MM.1S (cell line): Measurements from ENCODE around the gene COA8.
A peak's percentile ranks its signal among the peaks of the same experiment; 100 is the strongest.

Experiments
- DNase-seq: peaks from one replicate; pipeline ENCODE4 v3.0.0-alpha.2; 2015
- H2AFZ ChIP-seq: fragments of 300-600 bp; sonication (generic); 2 replicates; pipeline ENCODE4 v1.6.0; 2016; ENCODE audit warnings: antibody characterized with exemption, low read length
- H3F3A ChIP-seq: fragments of 300-600 bp; sonication (generic); 2 replicates; pipeline ENCODE4 v1.6.1; 2016; ENCODE audit warnings: mild to moderate bottlenecking, antibody characterized with exemption, low read length, moderate library complexity, mixed read lengths; ENCODE audit not compliant: insufficient read depth
- H3K27ac ChIP-seq: fragments of 300-600 bp; sonication (generic); 2 replicates; pipeline ENCODE4 v1.5.1; 2016; ENCODE audit warnings: mild to moderate bottlenecking, low read length
- H3K27me3 ChIP-seq: fragments of 300-600 bp; sonication (generic); replicated peaks from 2 replicates; pipeline ENCODE4 v1.6.0; 2016; ENCODE audit warnings: low read length; ENCODE audit not compliant: insufficient read depth
- H3K36me3 ChIP-seq: fragments of 300-600 bp; sonication (generic); replicated peaks from 2 replicates; pipeline ENCODE4 v1.6.1; 2016; ENCODE audit warnings: mild to moderate bottlenecking, low read length, mixed read lengths; ENCODE audit not compliant: insufficient read depth
- H3K4me1 ChIP-seq: fragments of 300-600 bp; sonication (generic); 2 replicates; pipeline ENCODE4 v1.6.1; 2016; ENCODE audit warnings: low read length, mixed read lengths
- H3K4me2 ChIP-seq: fragments of 300-600 bp; sonication (generic); 2 replicates; pipeline ENCODE4 v1.6.0; 2016; ENCODE audit warnings: low read depth, low read length
- H3K4me3 ChIP-seq: fragments of 300-600 bp; sonication (generic); 2 replicates; pipeline ENCODE4 v1.5.1; 2016; ENCODE audit warnings: low read length, mixed read lengths
- H3K79me2 ChIP-seq: fragments of 300-600 bp; sonication (generic); 2 replicates; pipeline ENCODE4 v1.6.1; 2016; ENCODE audit warnings: mixed run types, low read length, mixed read lengths
- H3K9ac ChIP-seq: fragments of 300-600 bp; sonication (generic); 2 replicates; pipeline ENCODE4 v1.6.1; 2016; ENCODE audit warnings: low read length, mixed read lengths
- H3K9me2 ChIP-seq: fragments of 300-600 bp; sonication (generic); replicated peaks from 2 replicates; pipeline ENCODE4 v1.6.1; 2016; ENCODE audit warnings: mild to moderate bottlenecking, low read length, mixed read lengths; ENCODE audit not compliant: insufficient read depth
- H3K9me3 ChIP-seq: fragments of 300-600 bp; sonication (generic); replicated peaks from 2 replicates; pipeline ENCODE4 v1.6.1; 2016; ENCODE audit warnings: mild to moderate bottlenecking, low read length, mixed read lengths; ENCODE audit not compliant: insufficient read depth
- H4K20me1 ChIP-seq: fragments of 300-600 bp; sonication (generic); 2 replicates; pipeline ENCODE4 v1.6.1; 2016; ENCODE audit warnings: mild to moderate bottlenecking, low read length, moderate library complexity, mixed read lengths; ENCODE audit not compliant: insufficient read depth
- CTCF ChIP-seq: fragments of 300-600 bp; sonication (generic); IDR thresholded peaks from 2 replicates; pipeline ENCODE4 v1.5.1; 2016; ENCODE audit warnings: antibody characterized with exemption, low read length, mixed read lengths
- EZH2 ChIP-seq: fragments of 300-600 bp; sonication (generic); optimal IDR thresholded peaks from 2 replicates; pipeline ENCODE3; 2017; ENCODE audit warnings: low read depth, mild to moderate bottlenecking, antibody characterized with exemption, low read length, mixed read lengths
- EZH2phosphoT487 ChIP-seq: fragments of 300-600 bp; sonication (generic); IDR thresholded peaks from 2 replicates; pipeline ENCODE4 v1.6.1; 2018; ENCODE audit warnings: antibody characterized with exemption, low read length

Gene COA8

GRCh38 chr14:103594265-103594664 is 31.5 kb downstream of the COA8 start:
- H2AFZ ChIP-seq = no peak overlapping the region
- no peak for DNase-seq
- H3K27ac ChIP-seq = no peak overlapping the region
- TF ChIP-seq EZH2 (no peak), CTCF (no peak), EZH2phosphoT487 (no peak)
- H3K36me3 ChIP-seq = no peaks in the 10 kb centered on the region
- no peak overlapping the region for H3K9ac ChIP-seq
- H3K9me2 ChIP-seq = no peaks in the 10 kb centered on the region
- H3K27me3 ChIP-seq = no peaks in the 10 kb centered on the region
- no peaks in the 10 kb centered on the region for H3F3A ChIP-seq
- H3K4me1 ChIP-seq = no peaks in the 10 kb centered on the region
- no peak overlapping the region for H3K4me3 ChIP-seq
- no peaks in the 10 kb centered on the region for H4K20me1 ChIP-seq
- no peaks in the 10 kb centered on the region for H3K79me2 ChIP-seq
- H3K4me2 ChIP-seq = peak overlapping the region; percentile 50; the same call in 1 of the 2 replicates
- H3K9me3 ChIP-seq = no peaks in the 10 kb centered on the region

GRCh38 chr14:103597623-103598377 is 35.0 kb downstream of the COA8 start:
- Histone ChIP-seq H3K9me2 (no peaks in the 10 kb centered on the region), H3K4me3 (no peak overlapping the region), H3K9ac (no peak overlapping the region), H3K4me1 (no peaks in the 10 kb centered on the region), H4K20me1 (no peaks in the 10 kb centered on the region), H3K9me3 (no peaks in the 10 kb centered on the region), H3F3A (no peaks in the 10 kb centered on the region), H2AFZ (no peak overlapping the region), H3K79me2 (no peaks in the 10 kb centered on the region), H3K4me2 (no peak overlapping the region), H3K27me3 (no peaks in the 10 kb centered on the region), H3K36me3 (no peaks in the 10 kb centered on the region), H3K27ac (no peak overlapping the region)
- TF ChIP-seq EZH2 (no peak), EZH2phosphoT487 (no peak), CTCF (no peak)
- DNase-seq = no peak

GRCh38 chr14:103600503-103600902 is 37.7 kb downstream of the COA8 start:
- H3K9me2 ChIP-seq = no peaks in the 10 kb centered on the region
- H3F3A ChIP-seq = no peaks in the 10 kb centered on the region
- no peak overlapping the region for H3K4me3 ChIP-seq
- no peaks in the 10 kb centered on the region for H3K79me2 ChIP-seq
- no peaks in the 10 kb centered on the region for H4K20me1 ChIP-seq
- H3K27me3 ChIP-seq = no peaks in the 10 kb centered on the region
- no peak overlapping the region for H3K4me2 ChIP-seq
- no peaks in the 10 kb centered on the region for H3K36me3 ChIP-seq
- DNase-seq = no peak
- no peaks in the 10 kb centered on the region for H3K4me1 ChIP-seq
- H3K27ac ChIP-seq = no peak overlapping the region
- H2AFZ ChIP-seq = no peak overlapping the region
- TF ChIP-seq CTCF (no peak), EZH2phosphoT487 (no peak), EZH2 (no peak)
- no peaks in the 10 kb centered on the region for H3K9me3 ChIP-seq
- no peak overlapping the region for H3K9ac ChIP-seq
